GM21717 (cell line): Measurements from ENCODE around the gene OR4D10.

Experiments used
- ATAC-seq: cut with Tn5 transposase; IDR thresholded peaks from one replicate; pipeline ENCODE4 v1.9.1; 2021; ENCODE audit warnings: mild to moderate bottlenecking, moderate library complexity; ENCODE audit not compliant: unreplicated experiment

OR4D10 gene

GRCh38 chr11:59523541-59523940 is 50.4 kb downstream of the OR4D10 start:
- no peak for ATAC-seq

DNA sequence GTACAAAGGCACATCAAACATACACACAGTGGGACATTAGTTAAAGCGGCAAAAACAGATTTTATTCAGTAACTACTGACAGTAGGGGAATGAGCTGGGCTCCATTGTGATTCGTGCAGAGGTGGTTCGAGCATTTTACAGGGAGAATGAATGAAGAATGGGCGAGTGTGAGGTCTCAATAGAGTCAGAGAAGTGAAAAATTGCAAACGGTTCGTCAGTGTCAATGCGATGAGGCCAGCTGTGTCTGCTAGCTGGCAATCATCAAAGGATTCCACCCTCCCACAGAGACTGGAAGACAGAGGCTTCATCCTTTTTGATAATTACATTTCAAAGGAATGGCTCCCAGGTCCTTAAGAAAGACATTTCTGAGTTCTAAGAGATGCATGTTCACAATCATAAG is 55.6 kb downstream of the OR4D10 start:
- ATAC-seq, result no peak
